A673 (cell line): ENCODE results near the gene GP5. TPM values are rescaled to one million over a fixed set of nuclear protein-coding genes. Genes with fewer than 3 reads are reported as not detected.

ENCODE experiments used
- BruUV-seq: library from RNA; stranded (reverse); fragments of 400-500 nt; replicated peaks from 2 replicates; lab custom pipeline; 2021; lab: Mats Ljungman, UMichigan
- CTCF ChIA-PET: fragments of 300-600 bp; sonication (Branson Sonifier 250); formaldehyde crosslinking; loops from one replicate; lab custom pipeline; 2022; ENCODE audit warnings: antibody characterized with exemption; lab: Charles Lee
- POLR2A ChIA-PET: fragments of 300-600 bp; sonication (Branson Sonifier 250); formaldehyde crosslinking; loops from one replicate; lab custom pipeline; 2022; ENCODE audit warnings: antibody characterized with exemption; ENCODE audit not compliant: low non-redundant PET; lab: Charles Lee
- DNase-seq: peaks from one replicate; pipeline ENCODE4 v3.0.0-alpha.2; 2015; ENCODE audit warnings: low spot score
- H3K27ac ChIP-seq: fragments of 200-600 bp; sonication (generic); 2 replicates; pipeline ENCODE4 v1.5.1; 2016; ENCODE audit warnings: mixed run types, low read depth, mild to moderate bottlenecking, mixed read lengths, antibody characterized with exemption, low read length; ENCODE audit not compliant: poor library complexity, severe bottlenecking
- H3K27me3 ChIP-seq: fragments of 200-600 bp; sonication (generic); replicated peaks from 2 replicates; pipeline ENCODE4 v1.6.1; 2017; ENCODE audit warnings: mixed run types, low read depth, mild to moderate bottlenecking, mixed read lengths, antibody characterized with exemption, low read length; ENCODE audit not compliant: insufficient read depth, poor library complexity
- H3K36me3 ChIP-seq: fragments of 200-600 bp; sonication (generic); 2 replicates; pipeline ENCODE4 v1.6.1; 2016; ENCODE audit warnings: mixed run types, mild to moderate bottlenecking, mixed read lengths, antibody characterized with exemption, low read length; ENCODE audit not compliant: insufficient read depth, poor library complexity, severe bottlenecking
- H3K4me1 ChIP-seq: fragments of 200-600 bp; sonication (generic); 2 replicates; pipeline ENCODE4 v1.6.1; 2017; ENCODE audit warnings: mixed run types, mild to moderate bottlenecking, mixed read lengths, antibody characterized with exemption, low read length; ENCODE audit not compliant: insufficient read depth, poor library complexity, severe bottlenecking
- H3K4me3 ChIP-seq: fragments of 200-600 bp; sonication (generic); 2 replicates; pipeline ENCODE4 v1.5.1; 2016; ENCODE audit warnings: low read depth, mixed run types, mild to moderate bottlenecking, mixed read lengths, low read length; ENCODE audit not compliant: poor library complexity, severe bottlenecking
- H3K9me3 ChIP-seq: fragments of 200-600 bp; sonication (generic); 2 replicates; pipeline ENCODE4 v1.6.1; 2016; ENCODE audit warnings: mixed run types, low read depth, mild to moderate bottlenecking, mixed read lengths, antibody characterized with exemption, low read length; ENCODE audit not compliant: poor library complexity, severe bottlenecking
- CTCF ChIP-seq: fragments of 300-800, 200-600 bp; sonication (generic); conservative IDR thresholded peaks from 2 replicates; pipeline ENCODE4 v1.5.1; 2017; ENCODE audit warnings: low read depth, mild to moderate bottlenecking, antibody characterized with exemption, low read length, moderate library complexity, mixed read lengths
- EZH2 ChIP-seq: fragments of 200-600 bp; sonication (generic); IDR thresholded peaks from 2 replicates; pipeline ENCODE4 v1.6.1; 2017; ENCODE audit warnings: borderline replicate concordance, low read depth, mild to moderate bottlenecking, mixed read lengths, antibody characterized with exemption, low read length; ENCODE audit not compliant: poor library complexity, severe bottlenecking
- intact Hi-C: fragments of 100-400 bp; cut with micrococcal nuclease; formaldehyde crosslinking; loops from one replicate; pipeline ENCODE4 v1.10.0; 2022; ENCODE audit not compliant: unreplicated experiment
- total RNA-seq: library from RNA; stranded (reverse); gene quantifications from 2 replicates; pipeline ENCODE4 v1.2.3, GENCODE V29; 2021

GP5 gene
- total RNA-seq, 1 experiment from 2014 or later, result 0.11 TPM

GRCh38 chr3:194424373-194424772 lies 25.3 kb upstream of the GP5 start:
- peaks cover 59% of the 10 kb centered on the region for H3K36me3 ChIP-seq
- no peaks in the 10 kb centered on the region for H3K27me3 ChIP-seq
- TF ChIP-seq EZH2, result no peak
- TF ChIP-seq CTCF, result no peak
- H3K27ac ChIP-seq, result no peak overlapping the region
- no peak overlapping the region for H3K4me3 ChIP-seq
- ChIA-PET POLR2A (no interaction called here), CTCF (no interaction called here)
- no peaks in the 10 kb centered on the region for H3K9me3 ChIP-seq
- BruUV-seq, result no TSS peak
- intact Hi-C loops, result no loop called here
- H3K4me1 ChIP-seq, result no peaks in the 10 kb centered on the region
- DNase-seq, result no peak

GRCh38 chr3:194423317-194423716 lies 24.3 kb upstream of the GP5 start:
- H3K4me3 ChIP-seq, result no peak overlapping the region
- no peaks in the 10 kb centered on the region for H3K27me3 ChIP-seq
- no peak overlapping the region for H3K27ac ChIP-seq
- POLR2A ChIA-PET, result no interaction called here
- no peak for TF ChIP-seq EZH2
- TF ChIP-seq CTCF, result no peak
- intact Hi-C loops, result no loop called here
- peaks cover 59% of the 10 kb centered on the region for H3K36me3 ChIP-seq
- H3K4me1 ChIP-seq, result no peaks in the 10 kb centered on the region
- no peaks in the 10 kb centered on the region for H3K9me3 ChIP-seq
- no peak for DNase-seq
- CTCF ChIA-PET, result no interaction called here
- BruUV-seq, result no TSS peak

- Histone ChIP-seq H3K4me3 (no peak overlapping the region), H3K36me3 (peaks cover 52% of the 10 kb centered on the region), H3K27me3 (no peaks in the 10 kb centered on the region), H3K4me1 (no peaks in the 10 kb centered on the region), H3K27ac (no peak overlapping the region), H3K9me3 (no peaks in the 10 kb centered on the region)
- TF ChIP-seq EZH2 (no peak), CTCF (no peak)
- no TSS peak for BruUV-seq
- ChIA-PET CTCF (no interaction called here), POLR2A (no interaction called here)
- DNase-seq, result no peak
- intact Hi-C loops, result no loop called here
These were observed 23.1 kb upstream of the GP5 start for GRCh38 chr3:194422188-194422587.
